Neural progenitor cell (in vitro differentiated cells): Measurements from ENCODE around the gene BIRC7.

Experiments used
- CTCF ChIP-seq: fragments of 200-600 bp; sonication (generic); IDR thresholded peaks from 2 replicates; pipeline ENCODE4 v1.5.1; 2017; ENCODE audit warnings: antibody characterized with exemption, mild to moderate bottlenecking
- EZH2 ChIP-seq: fragments of 200-600 bp; sonication (generic); IDR thresholded peaks from 2 replicates; pipeline ENCODE4 v1.6.1; 2017; ENCODE audit warnings: antibody characterized with exemption, mild to moderate bottlenecking, moderate library complexity
- EZH2phosphoT487 ChIP-seq: fragments of 200-600 bp; sonication (generic); IDR thresholded peaks from 2 replicates; pipeline ENCODE4 v1.6.1; 2017; ENCODE audit warnings: antibody characterized with exemption

- TF ChIP-seq CTCF, result no peak
- TF ChIP-seq EZH2, result no peak
- TF ChIP-seq EZH2phosphoT487, result no peak
Observed at GRCh38 chr20:63220696-63221399, 14.9 kb upstream of the BIRC7 start.
